Natural killer cell (primary cell): ENCODE measurements around the gene CCDC82. TPM values are rescaled to one million over a fixed set of nuclear protein-coding genes. Genes with fewer than 3 reads are reported as not detected.
A peak's percentile ranks its signal among the peaks of the same experiment; 100 is the strongest.

Source experiments
- ATAC-seq, 3 donors: fragments of 150-1000 bp in 2 of 3; fragments of 200-7000 bp in 1 of 3; cut with Tn5 transposase; 1 replicate in 1 of 3; 2 replicates in 2 of 3; pipeline ENCODE4 v1.10.0; 2021; ENCODE audit warnings: mild to moderate bottlenecking in 2 of 3, moderate library complexity in 2 of 3
- DNase-seq, 2 donors: peaks; one replicate each; pipeline versions ENCODE4 v3.0.0 to v3.0.0-alpha.2; 2013 to 2021; ENCODE audit warnings: mixed read lengths in 1 of 2
- H3K27ac ChIP-seq: one replicate; pipeline ENCODE4 v1.5.1; 2013; ENCODE audit warnings: mild to moderate bottlenecking, low read length
- H3K27me3 ChIP-seq: one replicate; pipeline ENCODE4 v1.6.1; 2013; ENCODE audit warnings: low read length; ENCODE audit not compliant: control insufficient read depth, insufficient read depth
- H3K36me3 ChIP-seq: one replicate; pipeline ENCODE4 v1.6.1; 2013; ENCODE audit warnings: low read length; ENCODE audit not compliant: control insufficient read depth, insufficient read depth
- H3K4me1 ChIP-seq: one replicate; pipeline ENCODE4 v1.6.1; 2013; ENCODE audit warnings: low read length; ENCODE audit not compliant: control insufficient read depth, insufficient read depth
- H3K4me3 ChIP-seq: one replicate; pipeline ENCODE4 v1.5.1; 2013; ENCODE audit warnings: low read length
- H3K9me3 ChIP-seq: one replicate; pipeline ENCODE4 v1.6.1; 2013; ENCODE audit warnings: low read length; ENCODE audit not compliant: control insufficient read depth, insufficient read depth
- H3K27ac Mint-ChIP-seq, 2 donors: one replicate each; pipeline ENCODE4 v1.8.0; 2022; ENCODE audit warnings: mild to moderate bottlenecking in 2 of 2, mixed read lengths in 2 of 2, moderate library complexity in 1 of 2
- H3K27me3 Mint-ChIP-seq, 2 donors: one replicate each; pipeline ENCODE4 v1.8.0; 2022; ENCODE audit warnings: low read depth in 2 of 2, mixed read lengths in 2 of 2
- H3K36me3 Mint-ChIP-seq: one replicate; pipeline ENCODE4 v1.8.0; 2022; ENCODE audit warnings: mixed read lengths
- H3K4me1 Mint-ChIP-seq, 2 donors: one replicate each; pipeline ENCODE4 v1.8.0; 2022; ENCODE audit warnings: mixed read lengths in 2 of 2
- H3K4me3 Mint-ChIP-seq: one replicate; pipeline ENCODE4 v1.8.0; 2022; ENCODE audit warnings: mild to moderate bottlenecking, moderate library complexity, mixed read lengths
- H3K9me3 Mint-ChIP-seq, 2 donors: one replicate each; pipeline ENCODE4 v1.8.0; 2022; ENCODE audit warnings: mixed read lengths in 2 of 2
- CTCF ChIP-seq: fragments of 200-600 bp; IDR thresholded peaks from one replicate; pipeline ENCODE4 v1.8.0; 2022; ENCODE audit warnings: antibody characterized with exemption
- WGBS: methylation state at CpG from one replicate; pipeline ENCODE4 v1.1.7; 2013; ENCODE audit warnings: missing lambda C conversion rate; ENCODE audit not compliant: insufficient coverage; 5-methylcytosine and 5-hydroxymethylcytosine counted together
- intact Hi-C: fragments of 100-400 bp; cut with micrococcal nuclease; formaldehyde crosslinking; loops from one replicate; pipeline ENCODE4 v1.14.2; 2022
- total RNA-seq, 4 donors: library from RNA; stranded (reverse); fragments of 120-200 nt in 1 of 4; gene quantifications; one replicate each; pipeline versions ENCODE4 v1.2.3 to v1.2.4, GENCODE V29; 2013 to 2022

Gene CCDC82
- total RNA-seq, 3 donors from 2014 or later (not counting 1 experiment from before 2014, with no cell fraction given) = 36.2 to 42.1 (median 38.0) TPM

DNA sequence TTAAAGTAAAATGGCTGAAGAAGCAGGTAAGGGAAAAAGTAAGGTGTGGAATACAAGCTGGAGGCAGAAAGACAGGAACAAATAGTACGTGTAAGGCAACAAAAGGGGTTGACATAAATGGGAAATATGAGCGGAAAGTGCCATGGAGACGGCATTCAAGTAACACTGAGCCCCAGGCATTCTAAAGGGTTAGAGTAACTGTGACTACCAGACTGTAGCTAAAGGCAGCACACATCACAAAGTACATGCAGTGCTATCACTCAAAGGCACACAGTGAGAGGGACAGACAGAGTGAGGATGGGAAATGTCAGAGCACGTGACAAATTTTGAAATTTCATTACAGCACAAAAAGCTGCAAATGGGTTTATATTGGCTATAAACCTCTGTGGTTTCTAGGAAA lies 32.9 kb downstream of the CCDC82 start:
- Histone ChIP-seq H3K36me3 (peaks cover 55% of the 10 kb centered on the region), H3K9me3 (no peaks in the 10 kb centered on the region), H3K27me3 (no peaks in the 10 kb centered on the region), H3K4me1 (no peaks in the 10 kb centered on the region), H3K4me3 (no peak overlapping the region), H3K27ac (no peak overlapping the region)
- DNase-seq (no peak), ATAC-seq (no peak)
- Mint-ChIP-seq H3K4me3 (no peak overlapping the region), H3K36me3 (peaks cover 13% of the 10 kb centered on the region), H3K4me1 (peaks cover 6 to 11% of the 10 kb centered on the region in 2 donors), H3K27ac (no peak overlapping the region), H3K27me3 (no peaks in the 10 kb centered on the region), H3K9me3 (no peaks in the 10 kb centered on the region)
- WGBS = over 99% methylated on average over 4 of the region's 4 CpGs
- no peak for TF ChIP-seq CTCF
- intact Hi-C loops = no loop called here

- Histone ChIP-seq H3K4me3 (peak within 1 kb of the TSS; percentile 74), H3K27me3 (no peaks in the 10 kb centered on the region), H3K36me3 (no peaks in the 10 kb centered on the region), H3K4me1 (peaks cover 40% of the 10 kb centered on the region), H3K9me3 (no peaks in the 10 kb centered on the region), H3K27ac (peak within 1 kb of the TSS; percentile 44)
- intact Hi-C loops = loop anchor here (1.0 to 5.0 kb wide), 5 partner anchors 46 to 506 kb away; partner anchors contain the start of gene CCDC82
- H3K4me1 Mint-ChIP-seq = peaks cover 54% of the 10 kb centered on the region in 2 donors
- H3K4me3 Mint-ChIP-seq = peak within 1 kb of the TSS; percentile 99
- ATAC-seq (peak; percentile 85 to 92 (median 90)), DNase-seq (peak; percentile 78 to 97)
- peak within 1 kb of the TSS; percentile 81 to 92 for H3K27ac Mint-ChIP-seq
- TF ChIP-seq CTCF = peak; percentile 92
- WGBS = 7% methylated on average over 30 of the region's 31 CpGs
- H3K9me3 Mint-ChIP-seq = no peaks in the 10 kb centered on the region
- no peaks in the 10 kb centered on the region for H3K36me3 Mint-ChIP-seq
- H3K27me3 Mint-ChIP-seq = peaks cover 0 to 3% of the 10 kb centered on the region in 2 donors
Measured at GRCh38 chr11:96342961-96343711, 46.6 kb downstream of the CCDC82 start, which contains the start of gene MAML2. Gene MAML2, minus strand, starts transcription at chr11:96343195. Its CDS starts 1,300 bp downstream, at chr11:96341895.

DNA sequence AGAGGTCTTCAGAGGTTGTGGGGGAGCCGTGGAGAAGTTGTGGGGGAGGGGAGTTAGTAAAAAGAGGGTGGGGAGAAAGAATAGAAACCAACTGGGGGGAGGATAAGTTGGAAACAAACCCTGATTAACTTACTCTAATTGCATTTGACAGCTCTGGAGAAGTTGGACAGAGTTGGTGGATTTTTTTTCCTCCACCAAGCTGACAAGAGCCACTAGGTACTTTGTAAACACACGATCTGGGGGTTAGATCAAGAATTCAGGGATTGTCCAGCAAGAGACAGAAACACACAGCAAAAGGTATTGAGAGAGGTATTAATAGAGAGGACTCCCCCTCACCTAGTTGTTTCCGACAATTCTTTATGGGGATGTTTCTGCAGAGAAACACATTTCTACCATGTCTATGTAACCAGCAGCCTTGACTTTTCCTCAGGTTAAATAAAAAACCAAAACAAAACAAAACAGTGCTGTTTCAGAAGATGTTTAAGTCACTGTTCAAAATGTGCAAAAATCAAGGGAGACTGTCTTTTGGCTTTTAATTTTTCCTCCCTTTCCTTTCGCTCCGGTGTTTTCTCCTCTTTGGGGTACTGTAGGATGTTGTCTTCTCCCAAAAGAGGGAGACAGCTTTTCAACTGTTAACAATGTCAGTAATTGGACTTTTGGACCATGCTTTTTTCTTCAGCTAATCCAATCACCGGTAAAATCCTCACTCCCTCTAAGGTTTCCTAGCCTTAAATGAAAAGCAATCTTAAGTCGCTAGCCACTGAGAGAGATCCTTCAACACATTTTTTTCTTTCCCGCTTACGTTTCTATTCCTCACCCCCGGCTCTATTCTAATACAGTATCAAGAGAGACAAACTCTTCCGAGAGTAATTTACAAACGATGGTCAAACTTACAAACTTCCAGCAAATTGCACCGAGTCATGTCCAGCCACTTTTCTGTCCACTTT lies 47.4 kb downstream of the CCDC82 start:
- H3K4me1 ChIP-seq = peaks cover 45% of the 10 kb centered on the region
- DNase-seq = no peak
- no peaks in the 10 kb centered on the region for H3K36me3 ChIP-seq
- no peaks in the 10 kb centered on the region for H3K27me3 ChIP-seq
- Mint-ChIP-seq H3K4me3 (peak overlapping the region; percentile 99), H3K9me3 (no peaks in the 10 kb centered on the region), H3K27ac (peak overlapping the region; percentile 81 to 92), H3K36me3 (no peaks in the 10 kb centered on the region), H3K27me3 (peaks cover 0 to 3% of the 10 kb centered on the region in 2 donors), H3K4me1 (peaks cover 62% of the 10 kb centered on the region in 2 donors)
- H3K4me3 ChIP-seq = peak overlapping the region; percentile 74
- H3K9me3 ChIP-seq = no peaks in the 10 kb centered on the region
- under 1% methylated on average over 10 of the region's 13 CpGs for WGBS
- intact Hi-C loops = loop anchor here (2.0 to 5.0 kb wide), 3 partner anchors 75 to 505 kb away; no protein-coding TSS in a partner anchor
- no peak for TF ChIP-seq CTCF
- ATAC-seq = no peak
- H3K27ac ChIP-seq = peak overlapping the region; percentile 44
